ENCODE measurements around the gene NRG4. TPM values are rescaled to one million over a fixed set of nuclear protein-coding genes. Genes with fewer than 3 reads are reported as not detected.
A peak's percentile ranks its signal among the peaks of the same experiment; 100 is the strongest.

Gene NRG4
- total and polyA plus RNA-seq, 9 donors, result 0.05 to 9.0 (median 0.44) TPM; not detected in 1

GRCh38 chr15:75924576-75924975 is 87.6 kb downstream of the NRG4 start:
- intact Hi-C loops (cut with DNase I), result no loop called here
- 95 to 98% (median 95%) methylated on average over 1 of the region's 1 CpG for WGBS, 3 donors
- no peak overlapping the region for H3K4me3 ChIP-seq
- peaks cover 2% of the 10 kb centered on the region for H3K4me1 ChIP-seq (ENCODE audit: insufficient read depth)
- no peaks in the 10 kb centered on the region for H3K9me3 ChIP-seq
- H3K27ac ChIP-seq, result no peak overlapping the region
- no peaks in the 10 kb centered on the region for H3K27me3 ChIP-seq
- no peaks in the 10 kb centered on the region for H3K36me3 ChIP-seq
- no peak for TF ChIP-seq POLR2A (IDR thresholded peaks at IDR 0.05)
- no peak for TF ChIP-seq EP300 (IDR thresholded peaks at IDR 0.05)
- no peak for TF ChIP-seq CTCF (IDR thresholded peaks at IDR 0.05)
- no peak for DNase-seq

- 97 to 98% (median 98%) methylated on average over 4 of the region's 4 CpGs for WGBS, 3 donors
- intact Hi-C loops (cut with DNase I), result no loop called here
- Histone ChIP-seq H3K9me3 (no peaks in the 10 kb centered on the region), H3K4me1 (ENCODE audit: insufficient read depth) (peaks cover 2% of the 10 kb centered on the region), H3K4me3 (no peak overlapping the region), H3K27me3 (no peaks in the 10 kb centered on the region), H3K27ac (no peak overlapping the region), H3K36me3 (no peaks in the 10 kb centered on the region)
- TF ChIP-seq EP300 (IDR thresholded peaks at IDR 0.05) (no peak), CTCF (IDR thresholded peaks at IDR 0.05) (no peak), POLR2A (IDR thresholded peaks at IDR 0.05) (no peak)
- no peak for DNase-seq
Measured at GRCh38 chr15:75923756-75924155, 88.5 kb downstream of the NRG4 start.

GRCh38 chr15:75921732-75922703 is 90.2 kb downstream of the NRG4 start:
- WGBS, 3 donors, result 74 to 82% (median 79%) methylated on average over 9 of the region's 9 CpGs
- Histone ChIP-seq H3K4me1 (ENCODE audit: insufficient read depth) (peaks cover 2% of the 10 kb centered on the region), H3K4me3 (no peak overlapping the region), H3K36me3 (no peaks in the 10 kb centered on the region), H3K27me3 (no peaks in the 10 kb centered on the region), H3K9me3 (no peaks in the 10 kb centered on the region), H3K27ac (no peak overlapping the region)
- peak in 3 of 5 donors; percentile 19 to 28 (median 23) for DNase-seq
- TF ChIP-seq POLR2A (IDR thresholded peaks at IDR 0.05) (no peak), CTCF (IDR thresholded peaks at IDR 0.05) (no peak), EP300 (IDR thresholded peaks at IDR 0.05) (no peak)
- intact Hi-C loops (cut with DNase I), result no loop called here

GRCh38 chr15:75920079-75920478 is 92.1 kb downstream of the NRG4 start:
- Histone ChIP-seq H3K9me3 (no peaks in the 10 kb centered on the region), H3K4me1 (ENCODE audit: insufficient read depth) (peaks cover 2% of the 10 kb centered on the region), H3K4me3 (no peak overlapping the region), H3K27me3 (no peaks in the 10 kb centered on the region), H3K36me3 (no peaks in the 10 kb centered on the region), H3K27ac (no peak overlapping the region)
- intact Hi-C loops (cut with DNase I), result no loop called here
- TF ChIP-seq EP300 (IDR thresholded peaks at IDR 0.05) (no peak), POLR2A (IDR thresholded peaks at IDR 0.05) (no peak)
- 100% methylated on average over 1 of the region's 1 CpG for WGBS, 3 donors
- no peak for DNase-seq

- Histone ChIP-seq H3K27me3 (no peaks in the 10 kb centered on the region), H3K27ac (no peak overlapping the region), H3K4me3 (no peak overlapping the region), H3K4me1 (ENCODE audit: insufficient read depth) (peaks cover 2% of the 10 kb centered on the region), H3K9me3 (no peaks in the 10 kb centered on the region), H3K36me3 (no peaks in the 10 kb centered on the region)
- intact Hi-C loops (cut with DNase I), result no loop called here
- no peak for DNase-seq
- TF ChIP-seq EP300 (IDR thresholded peaks at IDR 0.05) (no peak), POLR2A (IDR thresholded peaks at IDR 0.05) (no peak), CTCF (IDR thresholded peaks at IDR 0.05) (no peak)
- 91 to 100% (median 100%) methylated on average over 1 of the region's 1 CpG for WGBS, 3 donors
Measured at GRCh38 chr15:75918135-75918534, 94.1 kb downstream of the NRG4 start.

Data from ovary (tissue), 9 donors.